ENCODE data around the gene TMEM74B. TPM values are rescaled to one million over a fixed set of nuclear protein-coding genes. Genes with fewer than 3 reads are reported as not detected.

The TMEM74B gene
- total RNA-seq, result 0.85 to 1.1 TPM (median 0.95 TPM) in 3 replicates

GRCh38 chr20:1184638-1185315 is at the start of gene TMEM74B:
TMEM74B (minus strand) TSS chr20:1184981; CDS start chr20:1183801, 1,180 bp downstream.
- no peak for DNase-seq (ENCODE audit: low spot score in 2 of 2, unreplicated experiment in 2 of 2)
- TF ChIP-seq, protein P1, sequence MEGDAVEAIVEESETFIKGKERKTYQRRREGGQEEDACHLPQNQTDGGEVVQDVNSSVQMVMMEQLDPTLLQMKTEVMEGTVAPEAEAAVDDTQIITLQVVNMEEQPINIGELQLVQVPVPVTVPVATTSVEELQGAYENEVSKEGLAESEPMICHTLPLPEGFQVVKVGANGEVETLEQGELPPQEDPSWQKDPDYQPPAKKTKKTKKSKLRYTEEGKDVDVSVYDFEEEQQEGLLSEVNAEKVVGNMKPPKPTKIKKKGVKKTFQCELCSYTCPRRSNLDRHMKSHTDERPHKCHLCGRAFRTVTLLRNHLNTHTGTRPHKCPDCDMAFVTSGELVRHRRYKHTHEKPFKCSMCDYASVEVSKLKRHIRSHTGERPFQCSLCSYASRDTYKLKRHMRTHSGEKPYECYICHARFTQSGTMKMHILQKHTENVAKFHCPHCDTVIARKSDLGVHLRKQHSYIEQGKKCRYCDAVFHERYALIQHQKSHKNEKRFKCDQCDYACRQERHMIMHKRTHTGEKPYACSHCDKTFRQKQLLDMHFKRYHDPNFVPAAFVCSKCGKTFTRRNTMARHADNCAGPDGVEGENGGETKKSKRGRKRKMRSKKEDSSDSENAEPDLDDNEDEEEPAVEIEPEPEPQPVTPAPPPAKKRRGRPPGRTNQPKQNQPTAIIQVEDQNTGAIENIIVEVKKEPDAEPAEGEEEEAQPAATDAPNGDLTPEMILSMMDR (IDR thresholded peaks at IDR 0.05; ENCODE audit: unreplicated experiment), result no peak
- Mint-ChIP-seq H3K36me3 (no peaks in the 10 kb centered on the region), H3K4me3 (peak within 1 kb of the TSS; percentile 66), H3K9me3 (no peaks in the 10 kb centered on the region), H3K27ac (no peak within 1 kb of the TSS), H3K4me1 (peaks cover 10% of the 10 kb centered on the region), H3K27me3 (ENCODE audit: low read depth) (peaks cover 51% of the 10 kb centered on the region)

DNA sequence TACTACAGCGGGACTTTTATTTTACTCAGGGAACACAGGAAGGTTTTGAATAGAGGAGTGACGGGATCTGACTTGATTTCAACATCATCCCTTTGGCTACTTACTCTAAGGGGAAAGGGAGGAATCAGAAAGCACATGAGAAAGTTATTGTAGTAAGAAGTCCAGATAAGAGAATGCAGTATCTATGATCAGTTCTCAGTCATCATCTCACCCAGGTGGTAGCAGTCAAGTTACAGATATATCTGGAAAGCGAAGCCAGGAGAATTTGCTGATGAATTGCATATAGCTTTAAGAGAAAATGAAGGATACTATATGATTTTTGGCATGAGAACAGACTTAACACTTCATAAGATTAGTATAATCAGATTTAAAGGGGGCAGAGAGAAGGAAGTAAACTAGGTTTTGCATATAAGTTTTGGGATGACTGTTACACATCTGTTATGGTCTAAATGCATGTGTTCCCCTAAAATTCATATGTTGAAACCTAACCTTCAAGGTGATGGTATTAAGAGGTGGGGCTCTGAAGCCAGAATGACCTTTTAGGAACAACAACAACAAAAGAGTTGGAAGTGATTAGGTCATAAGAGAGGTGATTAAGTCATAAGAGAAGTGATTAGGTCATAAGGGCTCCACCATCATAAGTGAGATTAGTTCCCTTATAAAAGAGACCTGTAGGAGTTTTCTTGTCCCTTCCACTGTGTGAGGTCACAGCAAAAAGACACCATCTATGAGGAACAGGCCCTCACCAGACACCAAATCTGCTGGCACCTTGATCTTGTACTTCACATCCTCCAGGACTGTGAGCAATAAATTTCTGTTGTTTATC is 47.7 kb upstream of the TMEM74B start:
- no peak overlapping the region for H3K27ac Mint-ChIP-seq
- TF ChIP-seq, protein P1 (IDR thresholded peaks at IDR 0.05; ENCODE audit: unreplicated experiment), result no peak
- H3K36me3 Mint-ChIP-seq, result no peaks in the 10 kb centered on the region
- H3K4me1 Mint-ChIP-seq, result no peaks in the 10 kb centered on the region
- H3K9me3 Mint-ChIP-seq, result no peaks in the 10 kb centered on the region
- peaks cover 56% of the 10 kb centered on the region for H3K27me3 Mint-ChIP-seq (ENCODE audit: low read depth)
- no peak overlapping the region for H3K4me3 Mint-ChIP-seq
- DNase-seq (ENCODE audit: low spot score in 2 of 2, unreplicated experiment in 2 of 2), result no peak

GRCh38 chr20:1229541-1229940 is 44.8 kb upstream of the TMEM74B start:
- Mint-ChIP-seq H3K4me1 (peaks cover 2% of the 10 kb centered on the region), H3K27ac (no peak overlapping the region), H3K9me3 (no peaks in the 10 kb centered on the region), H3K4me3 (no peak overlapping the region), H3K27me3 (ENCODE audit: low read depth) (peaks cover 52% of the 10 kb centered on the region), H3K36me3 (no peaks in the 10 kb centered on the region)
- TF ChIP-seq, protein P1 (IDR thresholded peaks at IDR 0.05; ENCODE audit: unreplicated experiment), result no peak
- no peak for DNase-seq (ENCODE audit: low spot score in 2 of 2, unreplicated experiment in 2 of 2)

- H3K4me1 Mint-ChIP-seq, result peaks cover 2% of the 10 kb centered on the region
- H3K27ac Mint-ChIP-seq, result peak within 1 kb of the TSS; percentile 30
These were observed 41.2 kb upstream of the TMEM74B start, which contains the start of gene RAD21L1 for GRCh38 chr20:1225783-1226654. RAD21L1 (plus strand) TSS chr20:1226044; CDS start chr20:1228454, 2,410 bp downstream.

More at GRCh38 chr20:1225783-1226654, 41.2 kb upstream of the TMEM74B start, which contains the start of gene RAD21L1:
- DNase-seq (ENCODE audit: low spot score in 2 of 2, unreplicated experiment in 2 of 2), result peak; percentile 78 to 81
- Mint-ChIP-seq H3K4me3 (peak within 1 kb of the TSS; percentile 69), H3K36me3 (no peaks in the 10 kb centered on the region), H3K27me3 (ENCODE audit: low read depth) (peaks cover 54% of the 10 kb centered on the region), H3K9me3 (no peaks in the 10 kb centered on the region)
- TF ChIP-seq, protein P1 (IDR thresholded peaks at IDR 0.05; ENCODE audit: unreplicated experiment), result no peak
